ENCODE results near the gene PNPLA3. TPM values are rescaled to one million over a fixed set of nuclear protein-coding genes. Genes with fewer than 3 reads are reported as not detected.

The PNPLA3 gene
- total and polyA plus RNA-seq, 3 donors from 2014 or later: 0.53 to 1.7 (median 0.93) TPM

DNA sequence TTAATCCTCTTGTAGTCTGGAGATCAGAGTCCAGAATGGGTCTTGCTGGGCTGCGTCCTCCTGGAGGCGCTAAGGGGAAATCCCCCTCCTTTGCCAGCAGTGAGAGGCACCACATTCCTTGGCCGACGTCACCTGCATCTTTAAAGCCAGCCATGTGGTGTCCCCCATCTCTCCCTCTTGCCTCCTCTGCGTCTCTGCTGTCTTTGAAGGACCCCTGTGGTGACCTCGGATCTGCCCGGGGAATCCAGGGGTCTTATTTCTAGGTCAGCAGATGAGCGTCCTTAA, 73.3 kb downstream of the PNPLA3 start:
- DNase-seq: no peak
- peaks cover 7% of the 10 kb centered on the region for H3K4me1 ChIP-seq
- no peaks in the 10 kb centered on the region for H3K9me3 ChIP-seq
- H3K36me3 ChIP-seq (ENCODE audit: low read depth, missing control alignments): no peaks in the 10 kb centered on the region
- TF ChIP-seq, protein P1, sequence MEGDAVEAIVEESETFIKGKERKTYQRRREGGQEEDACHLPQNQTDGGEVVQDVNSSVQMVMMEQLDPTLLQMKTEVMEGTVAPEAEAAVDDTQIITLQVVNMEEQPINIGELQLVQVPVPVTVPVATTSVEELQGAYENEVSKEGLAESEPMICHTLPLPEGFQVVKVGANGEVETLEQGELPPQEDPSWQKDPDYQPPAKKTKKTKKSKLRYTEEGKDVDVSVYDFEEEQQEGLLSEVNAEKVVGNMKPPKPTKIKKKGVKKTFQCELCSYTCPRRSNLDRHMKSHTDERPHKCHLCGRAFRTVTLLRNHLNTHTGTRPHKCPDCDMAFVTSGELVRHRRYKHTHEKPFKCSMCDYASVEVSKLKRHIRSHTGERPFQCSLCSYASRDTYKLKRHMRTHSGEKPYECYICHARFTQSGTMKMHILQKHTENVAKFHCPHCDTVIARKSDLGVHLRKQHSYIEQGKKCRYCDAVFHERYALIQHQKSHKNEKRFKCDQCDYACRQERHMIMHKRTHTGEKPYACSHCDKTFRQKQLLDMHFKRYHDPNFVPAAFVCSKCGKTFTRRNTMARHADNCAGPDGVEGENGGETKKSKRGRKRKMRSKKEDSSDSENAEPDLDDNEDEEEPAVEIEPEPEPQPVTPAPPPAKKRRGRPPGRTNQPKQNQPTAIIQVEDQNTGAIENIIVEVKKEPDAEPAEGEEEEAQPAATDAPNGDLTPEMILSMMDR (IDR thresholded peaks at IDR 0.05): no peak
- no peak for TF ChIP-seq POLR2A (IDR thresholded peaks at IDR 0.05)
- 74 to 77% methylated on average over 8 of the region's 8 CpGs for WGBS, 2 donors
- H3K27me3 ChIP-seq: no peaks in the 10 kb centered on the region
- intact Hi-C loops (cut with DNase I; ENCODE audit: low total_unique reads): loop anchor here (5.0 kb wide), 1 partner anchor 85 kb away; no protein-coding TSS in a partner anchor
- H3K27ac ChIP-seq: no peak overlapping the region
- H3K4me3 ChIP-seq: no peak overlapping the region

Other genes with a start within 250 kb of the PNPLA3 start
- 10 to 100 TPM; 41.3 to 81.5 TPM for gene EFCAB6, start 111.5 kb upstream of the PNPLA3 start, total RNA-seq
- 108 TPM for gene EFCAB6, start 111.5 kb upstream of the PNPLA3 start, polyA plus RNA-seq (ENCODE audit: insufficient read depth, low read depth, low replicate concordance)
- gene SULT4A1, start 61.3 kb upstream of the PNPLA3 start, total RNA-seq: 10 to 100 TPM; 10.3 to 11.9 TPM
- gene SULT4A1, start 61.3 kb upstream of the PNPLA3 start, polyA plus RNA-seq (ENCODE audit: insufficient read depth, low read depth, low replicate concordance): 11.2 TPM
- not detected for gene PNPLA5, start 31.8 kb upstream of the PNPLA3 start, total RNA-seq
- not detected for gene PNPLA5, start 31.8 kb upstream of the PNPLA3 start, polyA plus RNA-seq (ENCODE audit: insufficient read depth, low read depth, low replicate concordance)
- gene SAMM50, start 31.6 kb downstream of the PNPLA3 start, total RNA-seq: 10 to 100 TPM; 41.5 to 50.3 TPM
- 71.1 TPM for gene SAMM50, start 31.6 kb downstream of the PNPLA3 start, polyA plus RNA-seq (ENCODE audit: insufficient read depth, low read depth, low replicate concordance)
- gene PARVB, start 100.5 kb downstream of the PNPLA3 start, total RNA-seq: 10 to 100 TPM; 11.6 to 23.7 TPM
- 27.5 TPM for gene PARVB, start 100.5 kb downstream of the PNPLA3 start, polyA plus RNA-seq (ENCODE audit: insufficient read depth, low read depth, low replicate concordance)

Data from testis (tissue), 3 donors.